Measurements from ENCODE around the gene OR10G3.
"Not testable (repeated sequence)": the region's sequence is repeated elsewhere in the genome, so short reads cannot be mapped to it uniquely, and the experiment has no call there.

Gene OR10G3, protein sequence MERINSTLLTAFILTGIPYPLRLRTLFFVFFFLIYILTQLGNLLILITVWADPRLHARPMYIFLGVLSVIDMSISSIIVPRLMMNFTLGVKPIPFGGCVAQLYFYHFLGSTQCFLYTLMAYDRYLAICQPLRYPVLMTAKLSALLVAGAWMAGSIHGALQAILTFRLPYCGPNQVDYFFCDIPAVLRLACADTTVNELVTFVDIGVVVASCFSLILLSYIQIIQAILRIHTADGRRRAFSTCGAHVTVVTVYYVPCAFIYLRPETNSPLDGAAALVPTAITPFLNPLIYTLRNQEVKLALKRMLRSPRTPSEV
- 0 to 0.06 (median 0) reads per million in 18 experiments for total RNA-seq

DNA sequence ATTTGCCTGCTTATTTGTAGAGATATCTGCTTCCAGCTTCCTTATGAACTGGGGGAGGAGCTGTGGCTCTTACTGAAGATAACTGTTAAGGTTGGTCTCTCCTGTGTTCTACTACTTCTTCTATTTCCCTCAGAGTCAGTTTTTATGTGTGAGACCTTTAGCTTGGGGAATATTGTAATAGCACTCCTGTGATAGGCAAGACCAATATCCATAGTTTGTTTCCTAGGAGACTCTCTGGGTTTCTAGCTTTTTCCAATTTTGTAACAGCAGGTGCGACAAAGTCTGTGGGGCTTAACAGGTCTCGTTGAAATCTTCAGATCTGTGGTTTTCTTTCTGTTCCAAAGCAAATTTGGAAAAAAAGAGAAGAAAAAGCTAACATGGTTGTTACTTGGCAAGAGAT, at the start of gene OR10G3:
OR10G3 (minus strand) TSS at position 101 of the 400 bp plus-strand sequence. CDS start 9,332 bp downstream, outside the sequence.
- no peak for DNase-seq

DNA sequence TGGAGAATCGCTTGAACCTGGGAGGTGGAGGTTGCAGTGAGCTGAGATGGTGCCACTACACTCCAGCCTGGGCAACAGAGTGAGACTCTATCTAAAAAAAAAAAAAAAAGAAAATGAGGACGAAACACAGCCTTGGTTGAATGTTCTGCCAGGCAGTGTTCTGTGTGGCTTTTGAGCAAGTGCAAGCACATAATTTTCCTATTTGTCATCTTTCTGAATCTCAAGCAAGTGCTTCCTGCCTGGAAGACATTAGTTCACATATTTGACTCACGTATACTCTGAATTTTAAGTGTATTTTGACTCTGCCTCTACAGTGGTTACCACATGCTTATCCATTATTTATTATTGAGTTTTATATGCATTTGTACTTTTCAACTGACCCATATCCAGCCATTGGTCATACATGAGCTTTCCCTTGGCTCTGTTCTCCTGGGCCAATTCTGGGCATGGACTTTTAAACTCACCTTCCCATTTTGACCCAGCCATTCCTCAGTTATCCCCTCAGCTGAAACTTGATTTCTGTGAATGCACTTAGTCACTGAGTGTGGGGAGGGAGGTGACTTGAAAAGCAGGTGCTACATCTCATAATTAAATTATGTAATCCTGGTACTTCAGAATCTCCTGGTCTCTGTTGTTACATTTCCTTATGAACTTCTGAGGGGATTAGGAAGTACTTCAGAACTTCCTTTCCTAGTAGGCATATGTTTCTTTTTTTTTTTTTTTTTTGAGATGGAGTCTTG, 46.8 kb upstream of the OR10G3 start:
- DNase-seq, result no peak

DNA sequence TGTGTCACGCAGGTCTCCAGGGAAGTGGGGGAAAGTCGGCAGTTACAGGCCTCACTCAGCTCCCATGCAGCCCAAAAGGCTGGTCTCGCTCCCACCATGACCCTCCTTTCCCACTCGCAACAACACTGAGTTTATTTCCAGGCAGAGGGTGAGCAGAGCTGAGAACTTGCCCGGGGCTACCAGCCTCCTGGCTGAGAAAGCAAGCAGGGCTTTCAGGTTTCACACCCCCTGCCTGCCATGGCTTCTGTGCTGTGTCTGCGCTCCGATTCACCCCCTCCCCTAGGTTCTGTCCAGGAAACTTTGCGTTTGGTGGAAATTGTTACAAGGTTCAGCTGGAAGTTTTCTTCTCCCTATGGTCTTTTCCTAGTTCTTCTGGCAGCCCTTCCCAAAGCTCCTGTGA, 37.7 kb upstream of the OR10G3 start:
- no peak for DNase-seq

DNA sequence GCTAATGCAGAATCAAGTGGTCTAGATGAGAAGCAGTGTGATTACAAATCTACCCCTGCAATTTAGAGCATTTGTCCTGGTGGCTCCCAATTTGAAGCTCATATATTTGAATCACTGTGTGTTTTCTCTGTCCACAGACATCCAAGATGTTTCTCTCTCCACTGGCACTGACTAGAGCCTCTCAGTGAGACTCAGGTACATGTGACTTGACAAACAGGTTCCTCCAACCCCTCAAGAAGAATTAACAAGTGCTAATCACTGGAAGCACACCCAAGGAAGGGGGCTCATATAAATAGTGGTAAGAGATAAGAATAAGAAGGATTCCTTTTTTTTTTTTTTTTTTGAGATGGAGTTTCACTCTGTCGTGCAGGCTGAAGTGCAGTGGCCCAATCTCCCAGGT, 34.4 kb upstream of the OR10G3 start:
- no peak for DNase-seq

DNA sequence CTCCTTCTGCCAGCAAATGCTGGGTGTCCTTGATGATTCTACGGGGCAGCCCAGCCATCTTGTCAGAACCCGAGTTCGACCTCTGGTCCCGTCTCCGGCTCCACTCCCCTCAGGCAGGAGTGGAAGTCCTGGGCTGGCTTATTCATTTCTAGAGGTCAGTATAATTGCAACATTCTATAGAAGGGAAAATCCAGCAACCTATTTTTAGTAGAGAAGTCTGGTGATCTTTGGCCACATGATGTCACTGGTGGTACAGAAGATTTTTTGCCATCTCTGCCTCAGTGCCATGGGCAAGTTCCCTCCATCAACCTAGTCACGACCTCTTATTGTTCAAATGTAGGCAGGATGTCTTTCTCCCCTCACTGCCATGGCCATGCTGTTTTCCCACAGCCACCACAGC, 32.4 kb upstream of the OR10G3 start:
- no peak for DNase-seq

DNA sequence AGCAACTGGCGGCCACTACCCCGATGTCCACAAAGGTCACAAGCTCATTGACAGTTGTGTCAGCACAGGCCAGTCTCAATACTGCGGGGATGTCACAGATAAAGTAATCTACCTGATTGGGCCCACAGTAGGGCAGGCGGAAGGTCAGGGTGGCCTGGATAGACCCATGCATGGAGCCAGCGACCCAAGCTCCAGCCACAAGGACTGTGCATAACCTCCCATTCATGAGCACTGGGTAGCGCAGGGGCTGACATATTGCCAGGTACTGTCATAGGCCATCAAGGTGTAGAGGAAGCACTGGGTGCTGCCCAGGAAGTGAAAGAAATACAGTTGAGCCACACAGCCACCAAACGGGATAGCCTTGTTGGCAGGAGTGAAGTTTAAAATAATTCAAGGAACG, 22.3 kb upstream of the OR10G3 start:
- not testable (repeated sequence) for DNase-seq

DNA sequence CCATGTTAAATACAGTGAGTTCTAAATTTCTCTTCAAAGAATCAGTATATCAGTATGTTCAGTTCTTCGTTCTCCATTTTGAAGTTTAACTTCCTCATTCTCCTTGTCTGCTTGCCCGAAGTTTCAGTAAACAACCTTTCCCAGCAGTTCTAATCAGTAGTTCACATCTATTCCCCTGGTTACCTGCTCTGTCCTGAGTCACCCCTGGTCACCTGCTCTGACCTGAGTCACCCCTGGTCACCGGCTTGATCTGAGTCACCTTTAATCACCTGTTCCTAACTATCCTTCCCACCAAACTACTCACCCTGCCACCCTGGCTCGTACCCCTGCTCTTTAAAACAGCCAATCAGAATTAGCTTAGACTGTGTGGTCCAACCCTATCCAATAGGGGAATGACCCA, 9.4 kb upstream of the OR10G3 start:
- no peak for DNase-seq

DNA sequence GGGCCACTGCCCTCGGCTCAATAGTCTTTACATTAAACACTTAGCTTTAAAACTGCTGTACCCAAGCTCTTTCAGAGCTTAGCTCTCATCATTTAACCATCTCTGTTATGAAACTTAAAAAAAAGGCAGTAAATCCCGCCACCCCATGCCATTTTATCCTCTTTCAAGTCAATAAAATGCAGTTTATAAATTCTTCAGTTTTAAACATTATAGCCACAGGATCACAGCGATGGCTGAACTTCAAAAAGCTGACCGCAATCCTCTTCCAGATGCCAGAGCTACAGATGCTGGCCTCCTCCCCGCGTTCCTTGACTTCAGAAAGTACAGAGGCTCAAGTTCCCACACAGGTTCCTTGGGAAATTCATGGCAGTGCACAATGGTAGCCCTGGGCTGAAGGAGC, 4.2 kb downstream of the OR10G3 start:
- DNase-seq, result no peak

DNA sequence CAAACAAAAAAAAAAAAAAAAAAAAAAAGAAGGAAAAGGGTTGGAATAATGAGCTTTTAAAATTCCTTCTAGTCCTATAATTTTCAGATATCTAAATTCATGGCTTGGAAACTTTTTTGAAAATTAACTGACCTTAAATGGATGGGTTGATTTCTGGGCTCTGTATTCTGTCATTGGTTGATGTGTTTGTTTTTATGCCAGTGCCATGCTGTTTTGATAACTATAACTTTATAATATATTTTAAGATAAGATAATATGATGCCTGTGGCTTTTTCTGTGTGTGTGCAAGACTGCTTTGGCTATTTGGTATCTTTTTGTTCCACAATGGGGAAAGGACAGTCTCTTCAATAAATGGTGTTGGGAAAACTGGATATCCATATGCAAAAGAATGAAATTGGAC, 7.3 kb downstream of the OR10G3 start:
- no peak for DNase-seq

DNA sequence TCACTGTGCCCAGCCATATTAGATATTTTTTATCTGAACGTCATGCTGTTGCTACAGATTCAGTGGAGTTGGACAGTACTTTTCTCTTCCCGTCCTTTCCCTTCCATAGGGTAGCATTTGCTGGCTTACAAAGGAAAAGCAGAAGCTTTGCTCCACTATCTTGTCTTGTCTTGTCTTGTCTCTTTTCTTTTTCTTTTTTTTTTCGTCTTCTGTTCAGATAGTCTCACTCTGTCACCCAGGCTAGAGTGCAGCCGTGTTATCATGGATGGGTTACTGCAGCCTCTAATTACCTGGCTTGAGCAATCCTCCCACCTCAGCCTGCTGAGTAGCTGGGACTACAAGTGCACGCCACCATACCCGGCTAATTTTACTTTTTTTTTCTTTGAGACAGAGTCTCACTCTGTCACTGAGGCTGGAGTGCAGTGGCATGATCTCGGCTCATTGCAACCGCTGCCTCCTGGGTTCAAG, 21.1 kb downstream of the OR10G3 start:
- DNase-seq, result no peak

DNA sequence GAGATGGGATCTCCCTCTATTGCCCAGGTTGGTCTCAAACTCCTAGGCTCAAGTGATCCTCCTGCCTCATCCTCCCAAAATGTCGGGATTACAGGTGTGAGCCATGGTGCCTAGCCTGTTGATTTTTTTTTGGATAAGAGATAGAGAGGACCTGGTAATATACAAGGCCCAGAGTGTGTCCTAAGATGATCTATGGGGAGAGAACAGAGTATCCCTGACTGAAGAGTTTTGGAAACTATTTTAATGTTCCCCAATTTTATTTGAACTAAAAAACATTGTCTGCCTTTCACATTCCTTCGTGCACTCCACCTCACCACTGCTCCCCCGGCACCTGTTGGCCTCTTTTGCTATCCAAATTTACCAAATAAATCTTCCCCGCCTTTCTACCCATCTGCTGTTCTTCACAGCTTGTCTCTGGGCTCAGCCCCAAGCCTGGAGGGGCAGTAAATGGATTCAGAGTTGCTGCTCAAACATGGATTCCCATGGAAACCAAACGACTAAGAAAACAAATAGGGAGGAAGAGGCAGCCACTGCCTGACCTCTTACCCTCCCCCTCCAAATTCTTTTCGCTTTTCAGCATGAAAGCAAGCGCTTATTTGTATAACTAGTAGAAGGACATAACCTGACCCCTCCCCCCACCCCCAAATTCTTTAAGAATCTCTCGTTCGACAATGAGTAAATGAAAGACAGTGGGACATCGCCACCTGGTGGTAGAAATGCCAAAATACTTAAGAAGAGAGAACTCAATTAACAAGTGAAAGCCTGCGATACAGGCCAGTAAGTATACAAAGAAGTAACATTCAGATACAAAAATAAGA, 22.6 kb downstream of the OR10G3 start:
- peak; percentile 79 to 81 for DNase-seq

DNA sequence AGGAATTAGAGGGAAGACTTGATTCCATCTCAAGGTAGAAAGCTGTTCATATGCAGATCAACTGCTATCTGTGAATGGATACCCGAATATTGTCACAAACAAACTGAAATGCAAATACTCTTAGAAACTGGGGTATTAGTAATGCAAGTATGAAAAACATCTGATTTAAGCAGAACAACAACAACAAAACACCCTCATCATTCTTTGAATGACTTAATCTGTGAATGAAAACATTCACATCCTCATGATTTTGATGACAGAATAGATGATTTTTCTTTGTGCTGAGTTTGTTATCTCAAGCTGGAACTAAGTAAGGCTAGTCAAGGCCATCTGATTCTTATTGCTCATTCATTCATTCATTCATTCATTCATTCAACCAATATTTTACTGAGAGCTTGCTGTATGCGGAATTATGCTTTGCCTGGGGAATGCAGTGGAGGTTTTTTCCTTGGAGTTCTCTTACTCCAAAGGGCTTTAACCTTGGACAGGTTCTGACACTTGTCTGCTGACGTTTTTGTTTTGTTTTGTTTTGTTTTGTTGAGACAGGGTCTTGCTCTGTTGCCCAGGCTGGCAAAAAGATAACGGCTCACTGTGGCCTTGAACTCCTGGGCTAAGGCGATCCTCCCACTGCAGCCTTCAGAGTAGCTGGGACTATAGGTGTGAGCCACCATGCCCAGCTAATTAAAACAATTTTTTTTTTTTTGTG, 23.3 kb downstream of the OR10G3 start:
- DNase-seq, result no peak

DNA sequence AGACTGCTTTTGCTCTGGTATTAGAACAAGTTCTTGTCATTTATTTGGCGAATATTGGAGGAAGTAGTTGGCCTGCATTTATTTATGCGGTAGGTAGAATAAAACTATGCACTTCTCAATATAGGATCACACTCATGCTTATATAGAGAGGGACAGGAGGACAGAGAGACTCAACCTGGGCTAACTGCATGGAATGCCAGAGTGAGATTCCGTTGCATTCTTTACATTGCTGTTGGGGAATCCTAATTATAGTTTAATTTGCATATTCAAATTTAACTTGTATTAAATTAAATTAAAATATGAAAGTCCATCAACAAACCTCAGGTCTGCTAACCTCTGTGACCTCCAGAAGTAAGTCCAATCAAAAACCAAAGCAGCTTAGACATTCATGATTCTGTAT, 26.6 kb downstream of the OR10G3 start:
- DNase-seq, result no peak

DNA sequence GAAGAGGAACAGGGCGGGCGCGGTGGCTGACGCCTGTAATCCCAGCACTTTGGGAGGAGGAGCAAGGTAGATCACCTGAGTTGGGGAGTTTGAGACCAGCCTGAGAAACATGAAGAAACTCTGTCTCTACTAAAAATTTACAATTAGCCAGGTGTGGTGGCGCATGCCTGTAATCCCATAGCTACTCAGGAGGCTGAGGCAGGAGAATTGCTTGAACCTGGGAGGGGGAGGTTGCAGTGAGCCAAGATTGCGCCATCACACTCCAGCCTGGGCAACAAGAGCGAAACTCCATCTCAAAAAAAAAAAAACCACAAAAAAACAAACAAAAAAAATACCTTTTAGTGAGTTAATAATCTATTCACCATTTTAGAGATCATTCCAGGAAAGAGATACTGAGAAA, 35.3 kb downstream of the OR10G3 start:
- DNase-seq, result not testable (repeated sequence)

DNA sequence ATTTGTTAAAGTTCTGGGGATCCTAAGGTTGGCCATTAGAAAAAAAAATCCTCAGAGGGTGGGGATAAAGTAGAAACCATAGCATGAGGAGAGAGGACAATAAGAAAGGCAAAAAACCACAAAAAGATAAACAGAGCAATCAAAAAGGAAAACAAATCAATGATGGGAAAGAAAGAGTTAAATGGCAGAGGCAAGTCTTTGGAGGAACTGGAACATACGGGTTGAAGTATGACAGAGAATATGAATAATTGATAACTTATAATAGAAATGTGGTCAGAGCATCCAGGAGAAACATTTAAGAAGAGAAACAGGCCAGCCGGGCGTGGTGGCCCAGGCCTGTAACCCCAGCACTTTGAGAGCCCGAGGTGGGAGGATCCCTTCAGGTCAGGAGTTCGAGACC, 35.9 kb downstream of the OR10G3 start:
- no peak for DNase-seq

DNA sequence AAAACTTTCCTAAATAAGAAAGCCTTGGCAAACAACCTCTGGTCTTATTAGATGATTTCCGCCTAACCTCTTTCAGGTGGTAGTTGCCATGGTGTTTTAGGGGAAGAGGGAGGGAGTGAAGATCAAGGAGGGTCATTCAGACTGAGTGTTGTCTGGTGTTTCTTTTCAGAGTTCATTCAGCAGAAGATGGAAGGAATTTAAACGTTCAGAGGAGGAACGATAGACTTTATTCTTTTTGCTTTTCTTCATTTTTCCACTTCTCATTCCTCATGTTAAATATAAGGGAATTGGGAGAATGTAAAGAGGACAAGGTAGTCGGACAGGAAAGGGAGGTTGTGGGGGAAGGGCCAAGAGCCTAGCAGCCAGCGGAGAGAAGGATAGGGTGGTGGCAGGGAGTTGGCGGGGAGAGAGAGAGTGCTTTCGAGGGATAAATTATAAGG, 36.3 kb downstream of the OR10G3 start:
- no peak for DNase-seq

DNA sequence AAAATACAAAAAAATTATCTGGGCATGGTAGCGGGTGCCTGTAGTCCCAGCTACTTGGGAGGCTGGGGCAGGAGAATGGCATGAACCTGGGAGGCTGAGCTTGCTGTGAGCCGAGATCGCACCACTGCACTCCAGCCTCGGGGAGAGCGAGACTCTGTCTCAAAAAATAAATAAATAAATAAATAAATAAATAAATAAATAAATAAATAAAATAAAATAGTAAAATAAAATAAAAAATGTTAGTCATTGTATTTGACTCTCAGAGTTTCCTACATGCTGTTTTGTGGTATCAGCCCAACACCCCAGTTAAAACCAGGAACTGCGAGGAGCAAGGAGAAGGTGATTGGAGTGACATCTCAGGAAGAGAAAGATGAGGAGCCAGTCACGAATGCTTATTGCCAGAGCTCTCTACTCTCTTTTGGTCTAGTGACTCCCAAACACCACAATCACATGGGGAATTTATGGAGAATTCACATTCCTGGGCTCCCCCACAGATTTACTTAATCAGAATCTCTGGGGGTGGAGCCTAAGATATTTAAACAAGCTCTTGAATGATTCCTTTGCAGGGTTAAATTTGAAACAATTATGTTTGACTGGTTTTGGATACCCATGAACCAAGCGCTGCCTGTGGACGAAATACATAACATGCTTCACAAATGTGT, 38.3 kb downstream of the OR10G3 start:
- no peak for DNase-seq

DNA sequence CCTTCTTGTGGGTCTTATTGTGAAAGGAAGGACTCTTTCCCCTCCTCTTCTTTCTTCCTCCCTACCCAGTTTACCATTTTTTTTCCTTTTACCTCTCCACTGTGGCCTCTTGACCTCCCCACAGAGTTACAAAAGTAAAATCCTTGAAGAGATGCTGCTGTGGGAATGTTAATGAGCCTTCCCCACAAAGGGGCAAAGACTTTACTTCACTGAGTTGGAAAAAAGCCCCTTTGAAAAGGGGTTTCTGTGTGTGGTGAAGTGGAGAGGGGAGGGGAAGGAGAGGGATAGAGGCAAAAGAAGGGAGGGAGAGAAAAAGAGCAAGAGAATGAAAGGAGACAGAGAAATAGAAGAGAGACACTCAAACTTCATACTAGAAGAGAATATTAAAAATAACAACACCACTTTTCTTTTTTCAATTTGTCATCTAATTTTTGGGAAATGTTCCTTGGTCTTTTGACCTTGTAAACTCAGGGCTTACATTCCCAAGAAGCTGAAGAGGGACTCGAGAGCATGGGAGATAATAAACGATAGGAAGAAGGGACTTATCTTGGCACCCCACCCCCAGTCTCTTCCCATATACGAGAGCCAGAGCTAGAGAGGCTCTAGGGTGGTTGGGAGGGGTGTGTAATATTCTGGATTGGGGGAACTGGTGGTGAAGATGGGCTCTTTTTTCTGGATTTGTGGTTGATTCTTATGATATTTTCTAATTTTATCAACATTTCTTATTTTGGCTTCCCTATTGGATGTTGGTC, 40.5 kb downstream of the OR10G3 start:
- no peak for DNase-seq

DNA sequence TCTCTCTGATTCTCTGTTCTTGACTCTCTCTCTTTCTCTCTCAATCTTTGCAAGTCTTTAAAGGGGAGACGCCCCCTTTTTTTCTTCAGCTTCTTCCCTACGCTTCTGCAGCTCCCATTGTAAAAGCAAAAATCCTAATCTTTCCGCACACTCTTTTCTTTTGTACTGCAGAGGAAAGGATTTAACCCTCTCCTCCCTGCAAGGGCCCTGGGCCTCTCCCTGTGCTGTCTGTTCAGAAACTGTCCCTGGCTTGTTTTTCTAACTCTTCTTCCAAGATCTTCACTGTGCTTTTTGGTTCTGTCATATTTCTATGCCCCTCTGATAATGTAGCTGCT, 42.8 kb downstream of the OR10G3 start:
- no peak for DNase-seq

DNA sequence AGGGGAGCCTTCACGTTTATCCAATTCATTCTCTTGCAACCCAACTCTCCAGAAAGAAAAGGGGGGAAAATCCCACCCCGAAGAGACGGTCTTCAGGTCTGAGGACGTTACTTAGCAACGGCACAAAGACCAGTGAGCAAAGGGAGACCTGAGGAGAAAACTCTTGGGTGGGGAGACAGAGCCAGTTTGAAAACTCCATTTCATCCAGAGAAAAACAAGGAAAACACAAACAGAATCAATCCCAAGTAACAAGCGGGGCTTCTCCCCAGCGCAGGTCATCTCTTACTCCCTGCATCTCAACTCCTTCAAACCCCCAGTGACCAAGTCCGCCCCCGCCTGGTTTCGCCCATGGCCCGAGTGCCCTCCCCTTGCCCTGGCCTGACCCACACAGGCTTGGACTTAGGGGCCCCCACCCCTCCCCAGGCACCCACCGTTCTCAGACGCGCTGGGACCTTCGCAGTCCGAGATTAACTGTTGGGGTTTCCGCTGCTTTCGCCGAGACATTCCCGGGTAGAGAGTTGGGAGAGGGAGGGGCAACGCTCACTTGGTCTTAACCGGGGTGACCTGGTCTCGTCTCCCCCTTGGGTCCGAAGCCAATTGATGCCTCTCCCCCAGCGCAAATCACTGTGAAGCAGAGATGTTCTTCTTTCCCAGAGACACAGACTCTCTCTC, 43.3 kb downstream of the OR10G3 start:
- no peak for DNase-seq

All from inflammatory macrophage (primary cell).